SJCRH30 (cell line): ENCODE results near the gene PTGS2. TPM values are rescaled to one million over a fixed set of nuclear protein-coding genes. Genes with fewer than 3 reads are reported as not detected.

Experiments
- DNase-seq, 2 experiments: peaks; one replicate each; pipeline ENCODE4 v3.0.0-alpha.2; 2015 to 2020
- H3K27ac ChIP-seq: fragments of 250-450 bp; sonication (Bioruptor Pico); 2 replicates; pipeline ENCODE4 v1.5.1; 2020; ENCODE audit warnings: mild to moderate bottlenecking, moderate library complexity
- H3K27me3 ChIP-seq: fragments of 250-450 bp; sonication (Bioruptor Pico); 2 replicates; pipeline ENCODE4 v1.5.1; 2020; ENCODE audit warnings: mild to moderate bottlenecking, moderate library complexity
- H3K36me3 ChIP-seq: fragments of 250-450 bp; sonication (Bioruptor Pico); 2 replicates; pipeline ENCODE4 v1.5.1; 2020; ENCODE audit warnings: mild to moderate bottlenecking, moderate library complexity
- H3K4me1 ChIP-seq: fragments of 250-450 bp; sonication (Bioruptor Pico); 2 replicates; pipeline ENCODE4 v1.5.1; 2020; ENCODE audit warnings: mild to moderate bottlenecking, moderate library complexity
- H3K4me3 ChIP-seq: fragments of 250-450 bp; sonication (Bioruptor Pico); 2 replicates; pipeline ENCODE4 v1.5.1; 2020; ENCODE audit warnings: mild to moderate bottlenecking, moderate library complexity
- H3K9me3 ChIP-seq: fragments of 250-450 bp; sonication (Bioruptor Pico); replicated peaks from 2 replicates; pipeline ENCODE4 v1.5.1; 2020; ENCODE audit warnings: mild to moderate bottlenecking, moderate library complexity
- total RNA-seq: library from RNA; depleted of rRNA; stranded (reverse); fragments of >200 nt; shearing (Covaris generic); gene quantifications from 2 replicates; pipeline ENCODE4 v1.2.3, GENCODE V29; 2014; rRNA removed

Gene PTGS2
- not detected in 2 replicates for total RNA-seq

DNA sequence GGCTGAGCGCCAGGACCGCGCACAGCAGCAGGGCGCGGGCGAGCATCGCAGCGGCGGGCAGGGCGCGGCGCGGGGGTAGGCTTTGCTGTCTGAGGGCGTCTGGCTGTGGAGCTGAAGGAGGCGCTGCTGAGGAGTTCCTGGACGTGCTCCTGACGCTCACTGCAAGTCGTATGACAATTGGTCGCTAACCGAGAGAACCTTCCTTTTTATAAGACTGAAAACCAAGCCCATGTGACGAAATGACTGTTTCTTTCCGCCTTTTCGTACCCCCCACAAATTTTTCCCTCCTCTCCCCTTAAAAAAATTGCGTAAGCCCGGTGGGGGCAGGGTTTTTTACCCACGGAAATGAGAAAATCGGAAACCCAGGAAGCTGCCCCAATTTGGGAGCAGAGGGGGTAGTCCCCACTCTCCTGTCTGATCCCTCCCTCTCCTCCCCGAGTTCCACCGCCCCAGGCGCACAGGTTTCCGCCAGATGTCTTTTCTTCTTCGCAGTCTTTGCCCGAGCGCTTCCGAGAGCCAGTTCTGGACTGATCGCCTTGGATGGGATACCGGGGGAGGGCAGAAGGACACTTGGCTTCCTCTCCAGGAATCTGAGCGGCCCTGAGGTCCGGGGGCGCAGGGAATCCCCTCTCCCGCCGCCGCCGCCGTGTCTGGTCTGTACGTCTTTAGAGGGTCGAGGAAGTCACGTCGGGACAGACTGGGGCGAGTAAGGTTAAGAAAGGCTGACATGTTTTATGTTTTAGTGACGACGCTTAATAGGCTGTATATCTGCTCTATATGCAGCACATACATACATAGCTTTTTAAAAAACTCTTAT lies at the start of gene PTGS2:
TSS of gene PTGS2 (minus strand) at position 179 of the 817 bp plus-strand sequence. CDS start at position 46, 133 bp downstream.
- Histone ChIP-seq H3K36me3 (no peaks in the 10 kb centered on the region), H3K9me3 (no peaks in the 10 kb centered on the region), H3K4me3 (no peak within 1 kb of the TSS), H3K27ac (no peak within 1 kb of the TSS), H3K4me1 (no peaks in the 10 kb centered on the region), H3K27me3 (no peaks in the 10 kb centered on the region; the same call in 1 of the 2 replicates)
- DNase-seq, result no peak

DNA sequence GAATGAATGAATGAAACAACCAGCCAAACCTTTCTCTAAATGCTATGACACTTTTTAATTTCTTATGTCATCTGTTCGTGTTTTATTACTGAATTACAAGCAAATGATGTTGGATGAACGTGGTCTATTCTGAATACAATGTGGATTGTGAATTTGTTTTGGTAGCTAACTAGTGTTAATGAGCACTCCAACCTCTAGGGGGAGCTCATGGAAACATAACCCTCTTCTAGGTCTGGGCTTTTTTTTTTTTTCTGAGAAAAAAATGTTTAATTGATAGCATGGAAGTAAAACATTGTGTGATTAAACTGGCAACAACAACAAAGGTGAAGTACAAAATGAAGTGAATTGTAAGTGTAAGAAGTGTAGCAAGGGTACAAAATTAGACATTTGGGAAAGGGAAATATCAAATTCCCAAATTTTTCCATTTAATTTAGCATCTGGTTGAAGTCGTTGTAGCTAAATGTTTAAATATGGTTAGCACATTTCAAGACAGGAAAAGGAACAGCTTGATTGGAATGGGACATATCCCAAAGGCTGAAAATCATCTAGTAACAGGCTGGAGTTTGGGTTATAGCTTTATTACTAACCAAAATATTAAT lies 42.6 kb upstream of the PTGS2 start:
- Histone ChIP-seq H3K36me3 (no peaks in the 10 kb centered on the region), H3K4me1 (no peaks in the 10 kb centered on the region), H3K27me3 (no peaks in the 10 kb centered on the region), H3K9me3 (no peaks in the 10 kb centered on the region), H3K4me3 (no peak overlapping the region), H3K27ac (no peak overlapping the region)
- DNase-seq, result peak; percentile 16 to 65

DNA sequence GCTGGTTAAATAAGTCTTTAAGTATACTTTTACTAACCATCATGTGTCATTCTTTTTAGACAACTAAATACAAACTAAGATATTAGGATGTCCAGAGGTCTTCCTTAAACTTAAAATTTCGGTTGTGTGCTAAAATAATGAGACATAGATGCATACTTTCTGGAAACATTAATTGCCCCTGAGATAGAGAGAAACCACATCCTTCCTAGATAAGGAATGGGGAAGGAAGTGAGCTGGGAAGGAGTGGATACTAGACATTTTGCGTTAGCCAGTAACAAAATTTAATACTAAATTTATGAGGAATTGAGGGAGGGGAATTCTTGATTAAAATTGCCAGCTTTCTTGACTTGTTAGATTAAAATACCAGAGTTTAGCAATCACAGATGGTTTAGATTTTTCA lies 37.1 kb upstream of the PTGS2 start:
- Histone ChIP-seq H3K36me3 (no peaks in the 10 kb centered on the region), H3K4me1 (no peaks in the 10 kb centered on the region), H3K4me3 (no peak overlapping the region), H3K27me3 (no peaks in the 10 kb centered on the region), H3K27ac (no peak overlapping the region), H3K9me3 (no peaks in the 10 kb centered on the region)
- DNase-seq, result no peak

DNA sequence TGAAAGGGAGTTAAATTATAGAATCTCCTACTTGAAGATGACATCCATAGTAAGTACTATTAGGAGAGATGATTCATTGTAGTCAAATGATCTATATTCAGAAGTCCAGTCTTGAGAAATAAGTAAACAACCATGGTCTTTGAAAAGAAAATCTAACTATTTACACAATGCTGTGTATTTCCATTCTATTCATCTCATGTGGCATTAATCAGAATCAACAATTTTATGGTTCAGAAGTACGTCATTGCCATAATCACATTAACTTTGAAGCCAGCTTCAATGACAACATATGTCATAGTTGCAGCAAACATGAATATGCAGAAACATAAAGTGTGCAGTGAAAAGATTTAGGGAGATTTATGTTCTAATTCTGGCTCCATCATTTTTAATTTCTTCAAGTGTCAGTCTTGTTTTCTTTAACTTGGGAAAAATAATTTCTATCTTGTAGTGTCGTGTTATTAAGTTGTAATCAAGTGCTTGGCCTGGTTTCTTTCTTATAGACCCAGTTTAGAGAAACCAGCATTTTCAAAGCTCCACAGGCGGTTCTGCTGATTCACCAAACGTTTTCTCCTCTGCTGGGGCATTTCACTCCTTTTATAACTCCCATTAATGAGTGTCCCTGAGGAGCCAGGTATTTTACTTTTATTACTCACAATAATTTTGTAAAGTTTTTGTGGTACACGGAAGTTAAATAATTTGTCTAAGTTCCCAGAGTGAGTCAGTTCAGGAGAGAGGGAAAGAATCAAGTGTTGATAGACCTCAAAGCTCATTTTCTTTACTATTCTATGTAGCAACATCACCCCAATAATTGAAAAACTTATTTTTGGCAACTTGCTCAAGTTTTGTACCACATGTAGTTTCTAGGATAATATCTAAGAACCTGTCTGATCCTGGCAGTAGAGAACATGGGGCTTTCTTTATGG lies 35.9 kb upstream of the PTGS2 start:
- DNase-seq, result no peak
- Histone ChIP-seq H3K27me3 (no peaks in the 10 kb centered on the region), H3K4me1 (no peaks in the 10 kb centered on the region), H3K9me3 (no peaks in the 10 kb centered on the region), H3K27ac (no peak overlapping the region), H3K4me3 (no peak overlapping the region), H3K36me3 (no peaks in the 10 kb centered on the region)

DNA sequence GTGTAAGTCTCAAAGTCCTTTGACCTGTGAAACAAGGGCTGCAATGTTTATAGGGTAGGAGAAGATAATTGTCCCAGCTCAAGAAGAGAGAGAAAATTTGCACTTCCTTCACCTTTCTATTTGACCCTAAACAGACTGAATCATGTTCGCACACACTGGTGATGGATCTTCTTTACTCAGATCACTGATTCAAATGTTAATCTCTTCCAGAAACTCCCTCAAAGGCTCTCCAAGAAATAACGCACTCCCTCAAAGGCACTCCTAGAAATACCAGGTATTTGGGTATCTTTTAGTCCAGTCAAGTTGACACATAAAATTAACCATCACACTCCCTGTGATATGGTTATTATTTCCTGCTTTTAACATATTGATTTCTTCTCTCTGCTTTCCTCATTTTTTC lies 30.5 kb upstream of the PTGS2 start:
- no peak overlapping the region for H3K4me3 ChIP-seq
- H3K4me1 ChIP-seq, result no peaks in the 10 kb centered on the region
- no peak overlapping the region for H3K27ac ChIP-seq
- H3K36me3 ChIP-seq, result no peaks in the 10 kb centered on the region
- no peak for DNase-seq
- H3K27me3 ChIP-seq, result no peaks in the 10 kb centered on the region
- no peaks in the 10 kb centered on the region for H3K9me3 ChIP-seq

DNA sequence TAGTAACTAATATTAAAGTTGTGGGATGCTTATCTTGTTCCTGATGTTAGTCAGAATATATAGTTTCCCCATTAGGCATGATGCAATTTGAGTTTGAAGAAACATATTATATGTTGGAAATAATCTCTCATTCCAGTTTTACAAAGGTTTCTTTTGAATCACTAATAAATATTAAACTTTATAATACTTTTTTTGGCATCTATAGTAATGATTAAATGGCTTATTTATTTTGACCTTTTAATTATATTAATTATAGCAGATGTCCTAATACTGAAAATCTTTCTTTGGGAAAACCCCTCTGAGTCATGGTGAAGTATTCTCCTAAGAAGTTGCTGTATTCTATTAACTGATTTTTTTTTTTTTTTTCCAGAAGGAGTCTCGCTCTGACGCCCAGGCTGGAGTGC lies 28.5 kb upstream of the PTGS2 start:
- no peak for DNase-seq
- Histone ChIP-seq H3K9me3 (no peaks in the 10 kb centered on the region), H3K4me3 (no peak overlapping the region), H3K4me1 (no peaks in the 10 kb centered on the region), H3K36me3 (no peaks in the 10 kb centered on the region), H3K27me3 (no peaks in the 10 kb centered on the region), H3K27ac (no peak overlapping the region)

DNA sequence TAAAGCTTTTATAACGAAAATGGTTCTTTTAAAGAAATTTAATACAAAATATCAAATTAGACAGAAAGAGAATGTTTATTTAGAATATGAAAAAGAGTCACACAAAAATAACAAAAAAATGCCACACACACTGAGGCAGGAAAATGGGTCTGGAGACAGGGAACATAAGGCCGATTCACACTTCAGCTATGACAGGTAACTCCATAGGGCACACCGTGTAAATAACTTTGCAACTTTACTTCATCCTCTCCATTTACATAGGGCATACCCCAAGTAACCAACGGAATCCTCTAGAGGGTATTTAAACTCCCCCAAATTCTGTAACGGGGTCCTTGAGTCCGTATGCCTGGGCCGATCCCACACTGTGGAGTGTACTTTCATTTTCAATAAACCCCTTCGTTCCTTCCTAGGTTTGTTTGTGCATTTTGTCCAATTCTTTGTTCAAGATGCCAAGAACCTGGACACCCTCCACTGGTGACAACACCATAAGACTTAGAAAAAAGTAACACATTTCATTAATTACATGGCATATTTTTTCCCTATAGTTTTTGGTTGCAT lies 23.1 kb upstream of the PTGS2 start:
- Histone ChIP-seq H3K27me3 (no peaks in the 10 kb centered on the region), H3K4me3 (no peak overlapping the region), H3K27ac (no peak overlapping the region), H3K4me1 (no peaks in the 10 kb centered on the region), H3K36me3 (no peaks in the 10 kb centered on the region), H3K9me3 (no peaks in the 10 kb centered on the region)
- DNase-seq, result no peak

DNA sequence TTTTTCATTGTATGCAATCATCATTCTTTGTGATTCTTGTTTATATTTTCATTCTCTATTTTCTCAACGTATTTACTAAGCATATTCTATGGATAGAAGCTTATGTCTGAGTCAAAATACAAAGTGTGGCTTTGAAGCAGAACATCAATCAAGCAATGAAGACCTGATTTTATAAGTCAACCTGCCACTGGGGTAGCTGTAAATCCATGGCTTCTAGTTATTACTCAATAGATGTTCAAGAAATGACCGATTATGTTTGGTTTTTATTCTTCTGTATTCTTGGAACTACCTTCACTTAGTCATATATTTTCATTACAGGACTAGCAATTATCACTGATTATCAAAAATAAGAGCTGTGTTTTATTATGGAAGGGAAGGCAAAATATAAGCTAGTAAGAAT lies 20.5 kb upstream of the PTGS2 start:
- Histone ChIP-seq H3K4me1 (no peaks in the 10 kb centered on the region), H3K9me3 (no peaks in the 10 kb centered on the region), H3K27ac (no peak overlapping the region), H3K36me3 (no peaks in the 10 kb centered on the region), H3K4me3 (no peak overlapping the region), H3K27me3 (no peaks in the 10 kb centered on the region)
- DNase-seq, result no peak

DNA sequence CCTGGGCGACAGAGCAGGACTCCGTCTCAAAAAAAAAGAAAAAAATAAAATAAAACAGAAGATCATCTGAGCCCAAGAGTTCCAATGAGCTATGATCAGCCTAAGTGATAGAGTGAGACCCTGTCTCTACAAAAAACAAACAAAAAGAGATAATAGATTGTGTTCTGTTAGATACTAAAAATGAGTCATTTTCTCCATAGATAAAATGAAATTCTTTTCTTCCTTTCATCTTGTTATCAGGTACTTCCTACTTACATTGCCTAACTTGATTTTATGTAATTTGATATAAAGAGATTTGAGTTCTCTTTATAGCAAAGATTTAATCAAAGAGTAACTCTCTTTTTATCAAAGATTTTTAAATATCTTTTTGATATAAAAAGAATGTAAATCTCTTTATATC lies 19.3 kb upstream of the PTGS2 start:
- no peaks in the 10 kb centered on the region for H3K9me3 ChIP-seq
- DNase-seq, result no peak
- no peaks in the 10 kb centered on the region for H3K27me3 ChIP-seq

DNA sequence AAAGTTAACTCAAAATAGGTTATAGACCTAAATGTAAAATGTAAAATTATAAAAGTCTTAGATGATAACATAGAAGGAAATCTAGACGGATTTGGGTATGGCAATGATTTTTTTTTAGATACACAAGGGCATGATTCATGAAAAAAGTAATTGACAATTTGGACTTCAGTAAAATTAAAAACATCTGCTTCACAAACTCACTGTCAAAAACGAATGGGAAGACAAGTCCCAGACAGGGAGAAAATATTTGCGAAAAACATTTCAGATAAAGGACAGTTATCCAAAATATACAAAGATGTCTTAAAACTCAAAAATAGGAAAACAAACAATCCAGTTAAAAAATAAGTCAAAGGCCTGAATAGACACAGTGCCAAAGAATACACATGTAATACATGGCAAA lies 9.7 kb upstream of the PTGS2 start:
- Histone ChIP-seq H3K4me1 (no peaks in the 10 kb centered on the region), H3K9me3 (no peaks in the 10 kb centered on the region), H3K27ac (no peak overlapping the region), H3K4me3 (no peak overlapping the region), H3K27me3 (no peaks in the 10 kb centered on the region), H3K36me3 (no peaks in the 10 kb centered on the region)
- no peak for DNase-seq

More for the DNA sequence above, 19.3 kb upstream of the PTGS2 start:
- Histone ChIP-seq H3K4me3 (no peak overlapping the region), H3K36me3 (no peaks in the 10 kb centered on the region), H3K4me1 (no peaks in the 10 kb centered on the region), H3K27ac (no peak overlapping the region)

DNA sequence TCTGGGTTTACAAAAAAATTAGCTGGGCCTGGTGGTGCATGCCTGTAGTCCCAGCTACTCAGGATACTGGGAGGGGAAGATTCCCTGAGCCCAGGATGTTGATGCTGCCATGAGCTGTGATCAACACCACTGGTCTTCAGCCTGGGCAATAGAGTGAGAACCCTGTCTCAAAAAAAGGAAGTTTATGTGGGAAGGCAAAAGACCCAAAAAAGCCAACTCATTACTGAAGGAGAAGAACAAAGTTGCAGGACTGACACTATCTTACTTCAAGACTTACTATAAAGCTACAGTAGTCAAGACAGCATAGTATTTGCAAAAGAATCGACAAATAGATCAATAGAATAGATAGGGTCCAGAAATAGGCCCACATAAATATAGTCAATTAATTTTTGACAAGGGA lies 9.2 kb upstream of the PTGS2 start:
- Histone ChIP-seq H3K4me3 (no peak overlapping the region), H3K27ac (no peak overlapping the region), H3K27me3 (no peaks in the 10 kb centered on the region; the same call in 1 of the 2 replicates), H3K4me1 (no peaks in the 10 kb centered on the region), H3K9me3 (no peaks in the 10 kb centered on the region), H3K36me3 (no peaks in the 10 kb centered on the region)
- no peak for DNase-seq

DNA sequence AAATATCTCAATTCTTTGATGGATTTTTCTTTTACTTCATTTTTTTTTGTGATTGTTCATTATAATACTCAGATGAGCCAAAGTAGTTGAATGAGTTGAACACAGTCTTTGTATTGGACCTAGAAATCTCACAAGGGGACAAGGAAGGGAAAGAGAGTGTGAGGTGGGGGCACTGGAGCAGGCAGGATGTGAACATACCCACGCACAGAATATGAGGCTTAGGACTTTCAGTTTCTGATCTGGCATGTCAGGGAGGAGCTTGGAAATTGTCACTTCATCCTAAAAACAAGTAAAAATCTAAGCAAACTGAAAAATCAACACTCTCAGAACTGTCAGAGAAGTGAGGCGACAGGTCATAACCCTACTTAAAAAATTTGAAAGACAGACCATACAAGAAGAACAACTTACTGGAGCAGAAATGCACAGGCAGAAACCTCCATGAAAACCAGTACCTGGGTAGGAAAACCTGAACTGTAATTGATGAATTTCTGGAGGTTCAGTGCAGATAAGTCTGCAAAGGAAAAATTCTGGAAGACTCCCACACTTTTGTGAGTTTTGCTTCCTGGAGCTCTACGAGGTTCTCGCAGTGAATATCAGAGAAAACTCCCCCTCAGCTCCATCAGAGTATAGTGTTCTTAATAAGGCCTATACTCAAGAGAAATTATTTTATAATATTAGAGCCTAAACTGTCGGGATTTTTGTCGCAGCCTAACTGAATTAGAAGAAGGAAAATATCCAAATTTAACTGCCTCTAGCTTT lies 3.6 kb upstream of the PTGS2 start:
- no peak for DNase-seq

DNA sequence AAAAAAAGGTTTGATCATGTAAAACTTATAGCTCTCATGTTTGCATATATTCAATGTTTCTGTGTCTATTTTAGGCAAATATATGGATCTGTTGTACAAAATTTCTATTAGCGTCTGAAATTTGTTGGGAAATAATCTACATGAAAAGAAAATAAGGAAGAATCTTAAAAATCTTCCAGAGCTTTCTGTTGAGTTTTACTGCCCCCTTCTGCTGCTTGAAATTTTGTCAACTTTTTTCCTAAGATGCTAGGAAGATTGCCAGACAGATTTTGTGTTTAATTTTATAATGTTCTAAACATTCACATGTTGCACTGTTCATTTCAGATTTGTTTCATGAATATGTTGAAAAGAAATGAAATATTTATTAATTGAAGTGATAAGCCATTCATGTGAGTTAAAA lies 2.5 kb upstream of the PTGS2 start:
- Histone ChIP-seq H3K4me3 (no peak overlapping the region), H3K4me1 (no peaks in the 10 kb centered on the region), H3K9me3 (no peaks in the 10 kb centered on the region), H3K27me3 (no peaks in the 10 kb centered on the region; the same call in 1 of the 2 replicates), H3K36me3 (no peaks in the 10 kb centered on the region), H3K27ac (no peak overlapping the region)
- DNase-seq, result no peak

More for the DNA sequence above, 3.6 kb upstream of the PTGS2 start:
- H3K9me3 ChIP-seq, result no peaks in the 10 kb centered on the region
- H3K36me3 ChIP-seq, result no peaks in the 10 kb centered on the region
- no peaks in the 10 kb centered on the region for H3K4me1 ChIP-seq
- H3K27ac ChIP-seq, result no peak overlapping the region
- no peaks in the 10 kb centered on the region; the same call in 1 of the 2 replicates for H3K27me3 ChIP-seq
- H3K4me3 ChIP-seq, result no peak overlapping the region

DNA sequence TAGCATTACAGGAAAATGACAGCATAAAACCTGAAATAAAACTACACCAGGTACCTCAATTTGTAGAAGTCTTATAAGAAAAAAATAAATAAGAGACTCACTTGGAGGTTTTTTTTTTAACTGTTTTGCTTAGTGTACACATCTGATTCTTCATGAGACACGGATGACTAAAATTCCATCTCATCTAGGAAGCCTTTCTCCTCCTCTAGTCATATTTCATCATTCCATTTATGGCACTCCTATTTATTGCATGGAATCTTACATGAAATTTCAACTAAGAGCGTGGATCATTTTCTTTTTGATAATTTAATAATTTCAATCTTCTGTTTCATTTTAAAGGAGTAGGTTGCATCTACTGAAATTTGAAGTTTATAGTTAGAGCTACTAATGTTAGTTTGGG lies 1.6 kb upstream of the PTGS2 start:
- Histone ChIP-seq H3K9me3 (no peaks in the 10 kb centered on the region), H3K36me3 (no peaks in the 10 kb centered on the region), H3K4me3 (no peak overlapping the region), H3K27ac (no peak overlapping the region), H3K27me3 (no peaks in the 10 kb centered on the region; the same call in 1 of the 2 replicates), H3K4me1 (no peaks in the 10 kb centered on the region)
- DNase-seq, result no peak
